Trophoblast cell (in vitro differentiated cells and primary cell): ENCODE data around the gene CHN2.

Experiments used
- DNase-seq, 2 donors: peaks; one replicate each; pipeline ENCODE4 v3.0.0-alpha.2; 2016
- H2AFZ ChIP-seq: 2 replicates; pipeline ENCODE4 v1.6.1; 2013; ENCODE audit warnings: low read length, moderate library complexity, mild to moderate bottlenecking; ENCODE audit not compliant: insufficient read depth, poor library complexity
- H2AK5ac ChIP-seq: 2 replicates; pipeline ENCODE4 v1.6.1; 2013; ENCODE audit warnings: mild to moderate bottlenecking, low read length
- H2BK120ac ChIP-seq: 2 replicates; pipeline ENCODE4 v1.6.1; 2013; ENCODE audit warnings: low read length, mild to moderate bottlenecking, moderate library complexity; ENCODE audit not compliant: insufficient read depth, poor library complexity
- H2BK12ac ChIP-seq: 2 replicates; pipeline ENCODE4 v1.6.1; 2013; ENCODE audit warnings: mild to moderate bottlenecking, low read length, moderate library complexity
- H2BK5ac ChIP-seq: 2 replicates; pipeline ENCODE4 v1.6.1; 2013; ENCODE audit warnings: low read length, low read depth, moderate library complexity, mild to moderate bottlenecking; ENCODE audit not compliant: poor library complexity
- H3K14ac ChIP-seq: 2 replicates; pipeline ENCODE4 v1.6.1; 2013; ENCODE audit warnings: mild to moderate bottlenecking, low read length
- H3K18ac ChIP-seq: 2 replicates; pipeline ENCODE4 v1.6.1; 2013; ENCODE audit warnings: mild to moderate bottlenecking, low read length
- H3K23ac ChIP-seq: 2 replicates; pipeline ENCODE4 v1.6.1; 2013; ENCODE audit warnings: low read length
- H3K27ac ChIP-seq: 2 replicates; pipeline ENCODE4 v1.5.1; 2013; ENCODE audit warnings: low read depth, mild to moderate bottlenecking, inconsistent platforms, low read length, moderate library complexity
- H3K27me3 ChIP-seq: 2 replicates; pipeline ENCODE4 v1.6.1; 2013; ENCODE audit warnings: inconsistent platforms, mild to moderate bottlenecking, low read length, moderate library complexity; ENCODE audit not compliant: insufficient read depth
- H3K36me3 ChIP-seq, 2 experiments: 1 replicate in 1 of 2; 2 replicates in 1 of 2; pipeline ENCODE4 v1.6.1; 2013; ENCODE audit warnings: low read length in 2 of 2, mild to moderate bottlenecking in 2 of 2, moderate library complexity in 1 of 2; ENCODE audit not compliant: insufficient read depth in 2 of 2, control insufficient read depth in 1 of 2
- H3K4ac ChIP-seq: 2 replicates; pipeline ENCODE4 v1.6.1; 2013; ENCODE audit warnings: low read depth, mild to moderate bottlenecking, low read length, moderate library complexity
- H3K4me1 ChIP-seq, 2 experiments: 1 replicate in 1 of 2; 2 replicates in 1 of 2; pipeline ENCODE4 v1.6.1; 2013; ENCODE audit warnings: low read length in 2 of 2, mild to moderate bottlenecking in 2 of 2, moderate library complexity in 1 of 2; ENCODE audit not compliant: insufficient read depth in 2 of 2, control insufficient read depth in 1 of 2
- H3K4me2 ChIP-seq: 2 replicates; pipeline ENCODE4 v1.6.1; 2013; ENCODE audit warnings: inconsistent platforms, mild to moderate bottlenecking, low read length, moderate library complexity
- H3K4me3 ChIP-seq: 2 replicates; pipeline ENCODE4 v1.5.1; 2013; ENCODE audit warnings: mild to moderate bottlenecking, low read depth, low read length, inconsistent platforms
- H3K79me1 ChIP-seq: one replicate; pipeline ENCODE4 v1.6.1; 2013; ENCODE audit warnings: low read length
- H3K79me2 ChIP-seq: 2 replicates; pipeline ENCODE4 v1.6.1; 2013; ENCODE audit warnings: low read length, mild to moderate bottlenecking; ENCODE audit not compliant: control insufficient read depth, insufficient read depth, poor library complexity
- H3K9ac ChIP-seq: 2 replicates; pipeline ENCODE4 v1.6.1; 2013; ENCODE audit warnings: mild to moderate bottlenecking, low read length
- H3K9me3 ChIP-seq: 2 replicates; pipeline ENCODE4 v1.6.1; 2013; ENCODE audit warnings: low read depth, mild to moderate bottlenecking, control low read depth, inconsistent platforms, low read length; ENCODE audit not compliant: insufficient read depth
- H4K12ac ChIP-seq: 2 replicates; pipeline ENCODE4 v1.6.1; 2013; ENCODE audit warnings: low read depth, mild to moderate bottlenecking, low read length, moderate library complexity
- H4K8ac ChIP-seq: 2 replicates; pipeline ENCODE4 v1.6.1; 2013; ENCODE audit warnings: low read depth, mild to moderate bottlenecking, low read length, moderate library complexity
- H4K91ac ChIP-seq: one replicate; pipeline ENCODE4 v1.6.1; 2013; ENCODE audit warnings: low read depth, mild to moderate bottlenecking, low read length, moderate library complexity
- WGBS: extraction: QIAGEN DNeasy Blood & Tissue Kit; methylation state at CpG from one replicate; pipeline ENCODE4 v1.1.7; 2013; ENCODE audit warnings: missing lambda C conversion rate; ENCODE audit not compliant: insufficient read length, insufficient coverage; ENCODE audit errors: extremely low coverage; 5-methylcytosine and 5-hydroxymethylcytosine counted together

The CHN2 gene

DNA sequence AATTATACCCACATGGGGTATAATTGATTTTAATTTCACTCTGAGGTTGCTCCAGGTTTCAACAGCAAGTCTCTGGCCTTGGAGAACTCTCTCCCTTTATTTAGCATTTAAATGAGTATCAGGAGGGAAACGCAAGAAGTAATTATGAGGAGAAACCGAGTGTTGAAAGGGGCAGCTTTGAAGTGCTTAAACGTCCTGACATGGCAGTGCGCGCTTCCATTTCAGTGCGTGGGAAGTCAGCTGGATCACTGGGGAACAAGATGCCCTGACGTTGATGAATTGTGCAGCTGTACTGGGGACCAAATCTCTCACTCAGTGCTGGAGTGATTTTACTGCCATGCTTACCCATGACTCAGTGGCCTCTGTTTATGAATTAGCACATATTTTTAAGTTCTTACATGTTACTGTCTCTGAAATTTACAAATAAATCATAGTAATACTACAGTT lies 263.0 kb downstream of the CHN2 start:
- no peak overlapping the region for H3K4me2 ChIP-seq
- no peaks in the 10 kb centered on the region for H3K27me3 ChIP-seq
- H2AFZ ChIP-seq: no peak overlapping the region
- H3K36me3 ChIP-seq: peaks cover 0 to 11% of the 10 kb centered on the region in 2 experiments
- peaks cover 15% of the 10 kb centered on the region for H3K79me1 ChIP-seq
- H2BK12ac ChIP-seq: peak overlapping the region; percentile 48
- WGBS: no CpG with 5 or more reads among the region's 7 CpGs
- peak overlapping the region; percentile 88 for H3K27ac ChIP-seq
- no peak overlapping the region for H3K23ac ChIP-seq
- H3K9ac ChIP-seq: no peak overlapping the region
- DNase-seq: peak in 1 of 2 donors; percentile 16
- H4K8ac ChIP-seq: no peak overlapping the region
- peaks cover 26 to 37% of the 10 kb centered on the region in 2 experiments for H3K4me1 ChIP-seq
- peak overlapping the region; percentile 60 for H4K91ac ChIP-seq
- peaks cover 4% of the 10 kb centered on the region for H3K79me2 ChIP-seq
- no peak overlapping the region for H3K4me3 ChIP-seq
- peak overlapping the region; percentile 28 for H3K18ac ChIP-seq
- H3K4ac ChIP-seq: peak overlapping the region; percentile 1
- peak overlapping the region; percentile 23 for H2BK120ac ChIP-seq
- no peak overlapping the region for H2AK5ac ChIP-seq
- H3K9me3 ChIP-seq: no peaks in the 10 kb centered on the region
- H3K14ac ChIP-seq: peak overlapping the region; percentile 2
- no peak overlapping the region for H4K12ac ChIP-seq
- peak overlapping the region; percentile 14 for H2BK5ac ChIP-seq

- Histone ChIP-seq H3K79me1 (peaks cover 15% of the 10 kb centered on the region), H3K4ac (no peak overlapping the region), H3K27me3 (no peaks in the 10 kb centered on the region), H3K79me2 (peaks cover 4% of the 10 kb centered on the region), H2AK5ac (no peak overlapping the region), H2BK12ac (no peak overlapping the region), H3K23ac (no peak overlapping the region), H4K8ac (no peak overlapping the region), H3K4me1 (peaks cover 26 to 37% of the 10 kb centered on the region in 2 experiments), H3K9me3 (no peaks in the 10 kb centered on the region), H2BK5ac (no peak overlapping the region), H4K12ac (no peak overlapping the region), H2AFZ (no peak overlapping the region), H3K4me2 (no peak overlapping the region), H3K36me3 (peaks cover 0 to 14% of the 10 kb centered on the region in 2 experiments), H3K27ac (no peak overlapping the region), H3K14ac (no peak overlapping the region), H3K4me3 (no peak overlapping the region), H2BK120ac (no peak overlapping the region), H4K91ac (no peak overlapping the region), H3K18ac (no peak overlapping the region), H3K9ac (no peak overlapping the region)
- no CpG with 5 or more reads among the region's 7 CpGs for WGBS
- peak in 1 of 2 donors; percentile 48 for DNase-seq
Observed at GRCh38 chr7:29458933-29459332, 264.4 kb downstream of the CHN2 start.

DNA sequence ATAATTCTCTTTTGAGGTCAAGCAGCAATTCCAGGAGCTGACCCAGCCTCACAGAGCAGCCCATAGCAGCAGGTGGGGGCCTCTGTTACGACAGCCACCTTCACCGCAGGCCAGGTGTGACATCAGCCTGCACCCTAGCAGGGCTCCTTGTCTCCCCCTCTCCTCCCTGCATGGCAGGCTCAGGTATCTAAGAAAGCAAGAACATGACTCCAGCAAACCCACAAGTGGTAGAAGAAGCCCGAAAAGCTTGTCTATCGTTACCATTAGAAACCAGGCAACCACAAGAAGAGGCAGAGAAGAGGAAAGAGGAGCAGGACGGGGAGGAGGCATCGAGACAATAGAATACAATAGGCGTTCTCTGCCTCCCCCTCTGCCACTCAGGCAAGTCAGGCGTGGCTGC lies 265.0 kb downstream of the CHN2 start:
- no peaks in the 10 kb centered on the region for H3K27me3 ChIP-seq
- peak overlapping the region; percentile 8 for H3K18ac ChIP-seq
- H3K9ac ChIP-seq: no peak overlapping the region
- H3K79me2 ChIP-seq: peaks cover 4% of the 10 kb centered on the region
- H3K9me3 ChIP-seq: no peaks in the 10 kb centered on the region
- no peak overlapping the region for H3K14ac ChIP-seq
- no peak overlapping the region for H3K4ac ChIP-seq
- WGBS: no CpG with 5 or more reads among the region's 8 CpGs
- H3K4me3 ChIP-seq: no peak overlapping the region
- H4K12ac ChIP-seq: no peak overlapping the region
- H4K91ac ChIP-seq: no peak overlapping the region
- H2BK120ac ChIP-seq: no peak overlapping the region
- no peak for DNase-seq
- H2BK5ac ChIP-seq: no peak overlapping the region
- no peak overlapping the region for H3K4me2 ChIP-seq
- H3K79me1 ChIP-seq: peaks cover 12% of the 10 kb centered on the region
- no peak overlapping the region for H2AFZ ChIP-seq
- no peak overlapping the region for H2BK12ac ChIP-seq
- H4K8ac ChIP-seq: no peak overlapping the region
- H2AK5ac ChIP-seq: no peak overlapping the region
- H3K27ac ChIP-seq: no peak overlapping the region
- peaks cover 0 to 16% of the 10 kb centered on the region in 2 experiments for H3K36me3 ChIP-seq
- peaks cover 23 to 34% of the 10 kb centered on the region in 2 experiments for H3K4me1 ChIP-seq
- H3K23ac ChIP-seq: peak overlapping the region; percentile 51

- Histone ChIP-seq H3K4ac (no peak overlapping the region), H3K79me2 (no peaks in the 10 kb centered on the region), H3K4me1 (peaks cover 6 to 15% of the 10 kb centered on the region in 2 experiments), H3K36me3 (peaks cover 0 to 17% of the 10 kb centered on the region in 2 experiments), H2AFZ (no peak overlapping the region), H2BK12ac (no peak overlapping the region), H3K9ac (no peak overlapping the region), H3K4me2 (no peak overlapping the region), H2BK5ac (no peak overlapping the region), H3K27me3 (no peaks in the 10 kb centered on the region), H3K18ac (no peak overlapping the region), H4K8ac (no peak overlapping the region), H3K79me1 (peaks cover 2% of the 10 kb centered on the region), H4K91ac (no peak overlapping the region), H3K27ac (no peak overlapping the region), H2BK120ac (no peak overlapping the region), H2AK5ac (no peak overlapping the region), H4K12ac (no peak overlapping the region), H3K9me3 (no peaks in the 10 kb centered on the region), H3K4me3 (no peak overlapping the region), H3K14ac (no peak overlapping the region), H3K23ac (no peak overlapping the region)
- no peak for DNase-seq
- WGBS: no CpG with 5 or more reads among the region's 4 CpGs
Observed at GRCh38 chr7:29461996-29462395, 267.4 kb downstream of the CHN2 start.
